ENCODE measurements around the gene ARHGAP15.

The ARHGAP15 gene

DNA sequence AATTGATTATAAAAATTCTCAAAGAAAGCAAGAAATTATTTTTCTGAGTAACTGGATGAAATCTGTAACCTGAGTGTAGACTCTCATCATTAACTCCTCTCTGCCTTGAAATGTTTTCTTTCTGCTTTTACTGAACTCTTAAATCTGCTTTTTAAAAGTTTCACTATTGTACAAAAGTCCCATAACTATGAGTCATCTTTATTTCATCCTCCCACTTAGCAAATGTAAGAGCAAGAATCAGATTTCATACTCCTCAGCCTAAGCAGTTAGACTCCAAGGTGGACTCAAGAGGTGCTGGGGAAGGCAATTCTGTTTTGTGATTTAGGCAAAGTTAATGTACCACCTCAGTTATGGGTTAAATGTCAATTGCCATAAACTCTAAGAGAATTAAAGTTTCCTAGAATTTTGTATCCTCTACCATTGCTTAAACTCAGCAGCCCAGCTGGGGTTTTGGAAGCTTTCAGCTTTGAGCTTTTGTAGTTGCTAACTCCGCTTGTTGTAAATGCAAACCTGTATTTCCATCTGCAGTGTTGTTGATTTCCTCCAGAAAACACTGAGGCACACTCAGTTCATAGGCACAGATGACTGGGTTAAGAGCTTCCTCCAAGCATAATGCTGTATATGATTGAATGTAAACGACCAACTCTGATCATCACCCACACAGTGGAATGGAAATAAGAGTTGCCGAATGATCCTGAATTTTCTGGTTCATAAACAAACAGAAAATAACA is 268.8 kb downstream of the ARHGAP15 start:
- H3K4me3 ChIP-seq (ENCODE audit: low read depth, low read length): no peak overlapping the region
- TF ChIP-seq, protein P1, sequence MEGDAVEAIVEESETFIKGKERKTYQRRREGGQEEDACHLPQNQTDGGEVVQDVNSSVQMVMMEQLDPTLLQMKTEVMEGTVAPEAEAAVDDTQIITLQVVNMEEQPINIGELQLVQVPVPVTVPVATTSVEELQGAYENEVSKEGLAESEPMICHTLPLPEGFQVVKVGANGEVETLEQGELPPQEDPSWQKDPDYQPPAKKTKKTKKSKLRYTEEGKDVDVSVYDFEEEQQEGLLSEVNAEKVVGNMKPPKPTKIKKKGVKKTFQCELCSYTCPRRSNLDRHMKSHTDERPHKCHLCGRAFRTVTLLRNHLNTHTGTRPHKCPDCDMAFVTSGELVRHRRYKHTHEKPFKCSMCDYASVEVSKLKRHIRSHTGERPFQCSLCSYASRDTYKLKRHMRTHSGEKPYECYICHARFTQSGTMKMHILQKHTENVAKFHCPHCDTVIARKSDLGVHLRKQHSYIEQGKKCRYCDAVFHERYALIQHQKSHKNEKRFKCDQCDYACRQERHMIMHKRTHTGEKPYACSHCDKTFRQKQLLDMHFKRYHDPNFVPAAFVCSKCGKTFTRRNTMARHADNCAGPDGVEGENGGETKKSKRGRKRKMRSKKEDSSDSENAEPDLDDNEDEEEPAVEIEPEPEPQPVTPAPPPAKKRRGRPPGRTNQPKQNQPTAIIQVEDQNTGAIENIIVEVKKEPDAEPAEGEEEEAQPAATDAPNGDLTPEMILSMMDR (IDR thresholded peaks at IDR 0.05; ENCODE audit: borderline replicate concordance, insufficient read depth, low read depth, low read length): no peak

DNA sequence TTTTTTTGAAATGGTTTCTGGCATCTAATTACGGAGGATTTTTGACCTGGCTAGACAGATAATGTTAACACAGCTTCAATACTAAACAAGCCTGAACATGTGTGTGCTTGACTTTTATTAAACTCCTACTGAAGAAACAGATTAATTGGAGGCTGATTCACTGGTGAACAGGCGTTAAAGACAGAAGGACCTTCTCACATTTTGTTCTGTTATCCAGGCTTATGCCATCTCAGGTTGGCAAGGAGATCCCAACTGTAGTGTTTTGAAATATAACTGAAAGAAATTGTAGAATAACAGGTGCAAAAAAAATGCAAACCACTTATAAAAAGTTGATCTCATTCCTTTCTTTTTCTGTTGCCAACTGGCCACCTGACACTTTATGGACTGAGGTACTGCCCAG is 269.6 kb downstream of the ARHGAP15 start:
- H3K4me3 ChIP-seq (ENCODE audit: low read depth, low read length): no peak overlapping the region
- TF ChIP-seq, protein P1 (IDR thresholded peaks at IDR 0.05; ENCODE audit: borderline replicate concordance, insufficient read depth, low read depth, low read length): no peak

DNA sequence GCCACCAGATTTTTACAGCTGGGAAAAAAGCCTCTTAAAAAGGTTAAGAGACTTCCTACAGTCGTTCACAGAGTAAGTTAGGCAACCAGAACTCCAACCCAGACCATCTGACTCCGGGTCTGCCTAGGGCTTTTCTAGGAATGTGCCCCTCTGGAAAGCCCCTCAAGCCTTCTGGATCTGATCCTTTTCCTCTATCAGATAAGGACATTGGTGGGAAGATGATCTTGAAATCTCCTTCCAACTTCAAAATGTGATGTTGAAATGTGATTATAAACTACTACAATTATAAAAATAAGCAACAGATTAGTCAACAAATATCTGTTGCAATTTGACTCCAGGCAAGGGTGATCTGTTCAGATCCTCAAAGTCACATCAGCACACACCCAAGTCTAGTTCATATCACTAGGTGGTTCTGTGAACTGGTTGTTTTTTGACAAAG is 270.4 kb downstream of the ARHGAP15 start:
- TF ChIP-seq, protein P1 (IDR thresholded peaks at IDR 0.05; ENCODE audit: borderline replicate concordance, insufficient read depth, low read depth, low read length): no peak
- H3K4me3 ChIP-seq (ENCODE audit: low read depth, low read length): no peak overlapping the region

DNA sequence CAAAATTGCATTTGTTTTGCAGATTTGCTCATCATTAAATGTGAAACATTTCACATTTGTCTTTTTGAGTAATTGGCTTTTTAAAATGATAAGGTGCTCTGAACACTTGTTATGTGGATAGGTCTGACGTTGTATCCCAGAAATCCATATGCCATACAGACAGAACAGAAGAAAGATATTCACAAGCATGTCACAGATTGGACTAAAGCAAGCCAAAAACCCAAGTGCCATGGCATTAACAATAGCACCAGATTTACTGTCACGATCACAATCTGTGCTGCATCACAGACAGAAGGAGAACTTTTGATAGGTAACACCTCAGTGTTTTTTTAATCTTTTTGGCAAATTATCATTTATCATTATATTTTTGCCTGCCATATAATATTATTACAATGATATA is 272.6 kb downstream of the ARHGAP15 start:
- TF ChIP-seq, protein P1 (IDR thresholded peaks at IDR 0.05; ENCODE audit: borderline replicate concordance, insufficient read depth, low read depth, low read length): no peak
- no peak overlapping the region for H3K4me3 ChIP-seq (ENCODE audit: low read depth, low read length)

DNA sequence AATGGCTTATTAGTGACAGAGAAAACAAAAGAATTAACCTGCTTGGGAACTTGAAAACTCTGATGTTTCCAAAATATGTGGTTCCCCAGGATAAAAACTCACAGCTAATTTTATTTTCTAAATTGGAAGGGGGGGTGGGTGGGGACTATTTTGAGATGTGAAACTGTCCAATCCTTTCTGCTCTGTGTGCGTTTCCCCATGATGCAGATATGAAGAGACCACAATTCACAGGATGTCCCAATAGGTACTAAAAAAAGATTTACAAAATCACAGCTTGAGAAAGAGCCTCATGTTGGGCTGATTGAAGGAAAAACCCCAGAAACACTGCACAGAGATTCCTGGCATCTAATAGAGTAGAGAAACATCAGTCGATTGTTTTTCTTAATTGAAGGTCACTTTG is 273.2 kb downstream of the ARHGAP15 start:
- TF ChIP-seq, protein P1 (IDR thresholded peaks at IDR 0.05; ENCODE audit: borderline replicate concordance, insufficient read depth, low read depth, low read length): no peak
- H3K4me3 ChIP-seq (ENCODE audit: low read depth, low read length): no peak overlapping the region

DNA sequence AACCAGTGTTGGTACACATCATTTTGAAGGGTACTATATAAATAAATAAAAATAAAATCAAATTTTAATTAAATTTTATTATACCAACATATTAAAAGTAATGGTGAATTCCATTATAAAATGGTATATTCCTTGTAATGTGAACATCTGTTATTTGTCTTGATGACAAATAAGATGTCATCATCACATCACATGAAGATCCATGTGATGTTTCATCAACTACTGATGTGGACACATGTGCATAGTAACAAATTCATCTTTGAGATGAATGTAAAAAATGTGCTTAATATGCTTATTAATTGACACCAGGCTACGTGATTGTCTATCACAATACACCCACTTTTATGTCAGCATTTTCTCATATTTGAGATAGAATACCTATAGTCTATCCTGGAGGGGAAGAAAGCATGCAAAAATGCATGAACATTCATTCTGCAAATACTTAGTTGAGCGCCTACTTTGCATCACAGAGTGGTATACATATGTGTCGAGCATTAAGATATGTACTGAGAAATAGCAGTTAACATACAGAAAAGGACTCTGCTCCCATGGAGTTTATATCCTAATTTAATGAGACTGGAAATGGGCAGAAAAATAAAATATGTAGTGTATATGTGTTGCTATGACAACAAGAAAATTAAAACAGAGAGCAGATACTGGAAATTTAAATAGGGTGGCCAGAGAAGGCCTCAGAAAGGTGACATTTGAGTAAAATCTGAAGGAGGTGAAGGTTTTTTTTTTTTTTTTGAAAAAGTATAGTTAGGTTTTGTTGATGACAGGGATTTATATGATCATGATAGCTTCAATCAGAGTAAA is 281.1 kb downstream of the ARHGAP15 start:
- TF ChIP-seq, protein P1 (IDR thresholded peaks at IDR 0.05; ENCODE audit: borderline replicate concordance, insufficient read depth, low read depth, low read length): no peak
- H3K4me3 ChIP-seq (ENCODE audit: low read depth, low read length): no peak overlapping the region

Measured in GM12875 (cell line).